NCI-H524 treated with DMSO at 0.1 percent for 48 hours (cell line): Measurements from ENCODE around the gene FARP2.

Source experiments
- DNase-seq: peaks from one replicate; lab custom pipeline; 2025; lab: John Stamatoyannopoulos, UW

Gene FARP2

GRCh38 chr2:241530571-241530970 lies 174.5 kb downstream of the FARP2 start:
- DNase-seq = no peak

GRCh38 chr2:241531161-241531722 lies 175.2 kb downstream of the FARP2 start:
- DNase-seq = no peak

GRCh38 chr2:241532168-241532567 lies 176.1 kb downstream of the FARP2 start:
- no peak for DNase-seq

- DNase-seq = no peak
Observed at GRCh38 chr2:241532733-241533601, 176.9 kb downstream of the FARP2 start.

- no peak for DNase-seq
Observed at GRCh38 chr2:241534293-241534692, 178.2 kb downstream of the FARP2 start.

GRCh38 chr2:241534701-241535375 lies 178.8 kb downstream of the FARP2 start:
- DNase-seq = no peak

- no peak for DNase-seq
Observed at GRCh38 chr2:241535871-241536655, 180.0 kb downstream of the FARP2 start.

- no peak for DNase-seq
Observed at GRCh38 chr2:241538838-241539615, 182.9 kb downstream of the FARP2 start.

GRCh38 chr2:241539616-241540374 lies 183.7 kb downstream of the FARP2 start:
- DNase-seq = no peak

- DNase-seq = no peak
Observed at GRCh38 chr2:241540401-241540770, 184.3 kb downstream of the FARP2 start.

GRCh38 chr2:241540771-241541561 lies 184.9 kb downstream of the FARP2 start:
- no peak for DNase-seq

GRCh38 chr2:241541564-241542277 lies 185.6 kb downstream of the FARP2 start:
- no peak for DNase-seq

- DNase-seq = no peak
Observed at GRCh38 chr2:241542278-241542605, 186.2 kb downstream of the FARP2 start.
